ENCODE data around the gene GNRHR.

DNA sequence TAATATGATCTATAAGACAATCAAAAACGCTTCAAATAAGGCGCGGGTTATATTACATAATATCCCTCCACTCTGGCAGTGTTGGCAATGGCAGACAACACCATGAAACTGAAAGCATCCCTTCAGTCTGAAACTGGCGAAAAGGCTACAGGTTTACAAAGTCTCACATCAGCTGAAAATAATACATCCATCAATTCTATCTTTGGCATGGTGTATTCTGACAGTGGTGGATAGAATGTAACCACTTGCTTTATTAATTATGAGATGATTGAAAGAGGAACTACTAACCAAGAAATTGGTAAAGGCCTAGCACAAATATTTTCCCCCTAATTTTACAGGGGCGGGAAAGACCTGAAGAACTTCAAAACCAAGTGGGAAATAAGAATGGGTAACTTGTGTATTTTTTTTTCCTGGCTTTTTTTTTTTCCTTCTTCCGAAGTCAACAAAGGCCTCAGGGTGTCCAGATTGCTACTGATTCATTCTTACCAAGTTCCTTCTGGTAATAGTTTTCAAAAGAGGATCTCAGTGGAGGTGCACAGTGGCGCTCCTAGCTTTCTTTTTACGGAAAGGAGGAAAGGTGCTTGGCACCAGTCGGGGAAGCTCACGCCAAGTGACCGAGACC, 54.0 kb downstream of the GNRHR start:
- no peak for TF ChIP-seq POLR2A (IDR thresholded peaks at IDR 0.05)
- TF ChIP-seq, protein P1, sequence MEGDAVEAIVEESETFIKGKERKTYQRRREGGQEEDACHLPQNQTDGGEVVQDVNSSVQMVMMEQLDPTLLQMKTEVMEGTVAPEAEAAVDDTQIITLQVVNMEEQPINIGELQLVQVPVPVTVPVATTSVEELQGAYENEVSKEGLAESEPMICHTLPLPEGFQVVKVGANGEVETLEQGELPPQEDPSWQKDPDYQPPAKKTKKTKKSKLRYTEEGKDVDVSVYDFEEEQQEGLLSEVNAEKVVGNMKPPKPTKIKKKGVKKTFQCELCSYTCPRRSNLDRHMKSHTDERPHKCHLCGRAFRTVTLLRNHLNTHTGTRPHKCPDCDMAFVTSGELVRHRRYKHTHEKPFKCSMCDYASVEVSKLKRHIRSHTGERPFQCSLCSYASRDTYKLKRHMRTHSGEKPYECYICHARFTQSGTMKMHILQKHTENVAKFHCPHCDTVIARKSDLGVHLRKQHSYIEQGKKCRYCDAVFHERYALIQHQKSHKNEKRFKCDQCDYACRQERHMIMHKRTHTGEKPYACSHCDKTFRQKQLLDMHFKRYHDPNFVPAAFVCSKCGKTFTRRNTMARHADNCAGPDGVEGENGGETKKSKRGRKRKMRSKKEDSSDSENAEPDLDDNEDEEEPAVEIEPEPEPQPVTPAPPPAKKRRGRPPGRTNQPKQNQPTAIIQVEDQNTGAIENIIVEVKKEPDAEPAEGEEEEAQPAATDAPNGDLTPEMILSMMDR (IDR thresholded peaks at IDR 0.05): no peak

Data from right lobe of liver (tissue), 4 donors.